ENCODE measurements around the gene BUD31. TPM values are rescaled to one million over a fixed set of nuclear protein-coding genes. Genes with fewer than 3 reads are reported as not detected.

Gene BUD31
- total and polyA plus RNA-seq, 9 of the 15 experiments (the other 6 are each of a cell fraction or from before 2014, with no cell fraction given), result 105 to 342 (median 247) TPM

- Histone ChIP-seq H3K79me2 (ENCODE audit: control insufficient read depth, insufficient read depth, low read length) (no peaks in the 10 kb centered on the region), H3K4me2 (ENCODE audit: insufficient read depth, low read length) (no peak overlapping the region), H3K9me1 (ENCODE audit: control insufficient read depth, insufficient read depth, low read length) (no peaks in the 10 kb centered on the region), H3K27me3 (ENCODE audit: control insufficient read depth in 2 of 2, insufficient read depth in 2 of 2, low read length in 2 of 2) (no peaks in the 10 kb centered on the region), H4K20me1 (replicated peaks; ENCODE audit: control insufficient read depth, insufficient read depth, low read length) (peaks cover 28% of the 10 kb centered on the region; the same call in 1 of the 2 replicates), H3K4me3 (no peak overlapping the region), H3K9me3 (replicated peaks; ENCODE audit: control insufficient read depth, insufficient read depth, low read depth, low read length) (no peaks in the 10 kb centered on the region), H3K36me3 (ENCODE audit: control insufficient read depth, insufficient read depth, low read length) (peaks cover 96% of the 10 kb centered on the region), H3K27ac (ENCODE audit: extremely low read depth, low read depth, low read length) (no peak overlapping the region), H3K9ac (ENCODE audit: insufficient read depth in 1 of 2, low read depth in 2 of 2, low read length in 2 of 2) (peak overlapping the region in 1 of 2 experiments; percentile 54; a peak in 2 of 4 replicates), H2AFZ (ENCODE audit: low read depth, low read length) (no peak overlapping the region), H3K4me1 (replicated peaks in 1 of 2; ENCODE audit: control insufficient read depth in 2 of 2, insufficient read depth in 2 of 2, low read length in 2 of 2) (peaks cover 0 to 26% of the 10 kb centered on the region in 2 experiments; a peak in 2 of 5 replicates)
- in situ Hi-C loops (cut with MboI), result no loop called here
- ChIA-PET CTCF (ENCODE audit: low intra/inter-chr PET ratio) (no interaction called here), POLR2A (interaction anchor here (0.7 to 4.0 kb wide), 3 partner anchors 10 to 11 kb away, joined by 3 to 50 read pairs (median 7); partner anchors contain the start of genes BUD31 and PDAP1)
- WGBS (ENCODE audit: insufficient coverage, low coverage, missing lambda C conversion rate), result 88% methylated on average over 17 of the region's 18 CpGs
- no peak for DNase-seq (ENCODE audit: extremely low read depth in 1 of 4, low spot score in 3 of 4)
- ATAC-seq, result no peak
- intact Hi-C loops (cut with micrococcal nuclease), result no loop called here
- BruUV-seq (replicated peaks), result no TSS peak
- FAIRE-seq, result no peak
- TF ChIP-seq ZFX (CRISPR knock-in tag; IDR thresholded peaks at IDR 0.05), result no peak
- no peak for TF ChIP-seq ATF7 (IDR thresholded peaks at IDR 0.05)
- TF ChIP-seq CBX2 (IDR thresholded peaks at IDR 0.05; ENCODE audit: insufficient read depth, low read length, poor library complexity, severe bottlenecking), result no peak
- no peak for TF ChIP-seq SMC3 (conservative IDR thresholded peaks at IDR 0.05; ENCODE audit: insufficient read depth, low read depth, low read length)
- TF ChIP-seq CHCHD3 (CRISPR knock-in tag; IDR thresholded peaks at IDR 0.05), result no peak
- no peak for TF ChIP-seq ASH1L (IDR thresholded peaks at IDR 0.05; ENCODE audit: borderline replicate concordance, low read depth, partially characterized antibody)
- TF ChIP-seq KAT7 (CRISPR knock-in tag; IDR thresholded peaks at IDR 0.05; ENCODE audit: borderline replicate concordance), result no peak
- TF ChIP-seq ATF6 (CRISPR knock-in tag; IDR thresholded peaks at IDR 0.05), result no peak
- no peak for TF ChIP-seq TCF3 (CRISPR knock-in tag; IDR thresholded peaks at IDR 0.05)
- no peak for TF ChIP-seq MCM3 (IDR thresholded peaks at IDR 0.05)
- no peak for TF ChIP-seq SNAPC5 (CRISPR knock-in tag; IDR thresholded peaks at IDR 0.05)
- no peak for TF ChIP-seq ETS2 (tag; IDR thresholded peaks at IDR 0.05; ENCODE audit: borderline replicate concordance, poor library complexity, severe bottlenecking)
- no peak for TF ChIP-seq JUND (IDR thresholded peaks at IDR 0.05; ENCODE audit: borderline replicate concordance, low read depth, low read length)
- TF ChIP-seq JUND (tag; IDR thresholded peaks at IDR 0.05; ENCODE audit: borderline replicate concordance, low read depth, low read length), result no peak
- TF ChIP-seq SLC30A9 (CRISPR knock-in tag; IDR thresholded peaks at IDR 0.05), result no peak
- TF ChIP-seq TFAP4 (CRISPR knock-in tag; IDR thresholded peaks at IDR 0.05; ENCODE audit: borderline replicate concordance), result no peak
- no peak for TF ChIP-seq SIRT6 (IDR thresholded peaks at IDR 0.05; ENCODE audit: low read depth, low read length)
Observed at GRCh38 chr7:99397297-99397983, 11.3 kb upstream of the BUD31 start.
